Natural killer cell (primary cell): ENCODE results near the gene PDE9A. TPM values are rescaled to one million over a fixed set of nuclear protein-coding genes. Genes with fewer than 3 reads are reported as not detected.
"Not testable (repeated sequence)": the region's sequence is repeated elsewhere in the genome, so short reads cannot be mapped to it uniquely, and the experiment has no call there.

ENCODE experiments used
- ATAC-seq, 3 donors: fragments of 150-1000 bp in 2 of 3; fragments of 200-7000 bp in 1 of 3; cut with Tn5 transposase; 1 replicate in 1 of 3; 2 replicates in 2 of 3; pipeline ENCODE4 v1.10.0; 2021; ENCODE audit warnings: mild to moderate bottlenecking in 2 of 3, moderate library complexity in 2 of 3
- DNase-seq, 2 donors: peaks; one replicate each; pipeline versions ENCODE4 v3.0.0 to v3.0.0-alpha.2; 2013 to 2021; ENCODE audit warnings: mixed read lengths in 1 of 2
- H3K27ac ChIP-seq: one replicate; pipeline ENCODE4 v1.5.1; 2013; ENCODE audit warnings: mild to moderate bottlenecking, low read length
- H3K27me3 ChIP-seq: one replicate; pipeline ENCODE4 v1.6.1; 2013; ENCODE audit warnings: low read length; ENCODE audit not compliant: control insufficient read depth, insufficient read depth
- H3K36me3 ChIP-seq: one replicate; pipeline ENCODE4 v1.6.1; 2013; ENCODE audit warnings: low read length; ENCODE audit not compliant: control insufficient read depth, insufficient read depth
- H3K4me1 ChIP-seq: one replicate; pipeline ENCODE4 v1.6.1; 2013; ENCODE audit warnings: low read length; ENCODE audit not compliant: control insufficient read depth, insufficient read depth
- H3K4me3 ChIP-seq: one replicate; pipeline ENCODE4 v1.5.1; 2013; ENCODE audit warnings: low read length
- H3K9me3 ChIP-seq: one replicate; pipeline ENCODE4 v1.6.1; 2013; ENCODE audit warnings: low read length; ENCODE audit not compliant: control insufficient read depth, insufficient read depth
- H3K27ac Mint-ChIP-seq, 2 donors: one replicate each; pipeline ENCODE4 v1.8.0; 2022; ENCODE audit warnings: mild to moderate bottlenecking in 2 of 2, mixed read lengths in 2 of 2, moderate library complexity in 1 of 2
- H3K27me3 Mint-ChIP-seq, 2 donors: one replicate each; pipeline ENCODE4 v1.8.0; 2022; ENCODE audit warnings: low read depth in 2 of 2, mixed read lengths in 2 of 2
- H3K36me3 Mint-ChIP-seq: one replicate; pipeline ENCODE4 v1.8.0; 2022; ENCODE audit warnings: mixed read lengths
- H3K4me1 Mint-ChIP-seq, 2 donors: one replicate each; pipeline ENCODE4 v1.8.0; 2022; ENCODE audit warnings: mixed read lengths in 2 of 2
- H3K4me3 Mint-ChIP-seq: one replicate; pipeline ENCODE4 v1.8.0; 2022; ENCODE audit warnings: mild to moderate bottlenecking, moderate library complexity, mixed read lengths
- H3K9me3 Mint-ChIP-seq, 2 donors: one replicate each; pipeline ENCODE4 v1.8.0; 2022; ENCODE audit warnings: mixed read lengths in 2 of 2
- CTCF ChIP-seq: fragments of 200-600 bp; IDR thresholded peaks from one replicate; pipeline ENCODE4 v1.8.0; 2022; ENCODE audit warnings: antibody characterized with exemption
- WGBS: methylation state at CpG from one replicate; pipeline ENCODE4 v1.1.7; 2013; ENCODE audit warnings: missing lambda C conversion rate; ENCODE audit not compliant: insufficient coverage; 5-methylcytosine and 5-hydroxymethylcytosine counted together
- intact Hi-C: fragments of 100-400 bp; cut with micrococcal nuclease; formaldehyde crosslinking; loops from one replicate; pipeline ENCODE4 v1.14.2; 2022
- total RNA-seq, 4 donors: library from RNA; stranded (reverse); fragments of 120-200 nt in 1 of 4; gene quantifications; one replicate each; pipeline versions ENCODE4 v1.2.3 to v1.2.4, GENCODE V29; 2013 to 2022

The PDE9A gene
- total RNA-seq, 3 donors from 2014 or later (not counting 1 experiment from before 2014, with no cell fraction given): 1.0 to 4.1 (median 1.2) TPM

GRCh38 chr21:42799516-42799915, 146.1 kb downstream of the PDE9A start:
- Mint-ChIP-seq H3K27me3 (peaks cover under 1 to 11% of the 10 kb centered on the region in 2 donors), H3K27ac (no peak overlapping the region), H3K9me3 (no peaks in the 10 kb centered on the region), H3K36me3 (no peaks in the 10 kb centered on the region), H3K4me1 (no peaks in the 10 kb centered on the region), H3K4me3 (no peak overlapping the region)
- Histone ChIP-seq H3K36me3 (no peaks in the 10 kb centered on the region), H3K27me3 (no peaks in the 10 kb centered on the region), H3K4me1 (peaks cover 4% of the 10 kb centered on the region), H3K9me3 (no peaks in the 10 kb centered on the region), H3K4me3 (no peak overlapping the region), H3K27ac (no peak overlapping the region)
- DNase-seq: no peak
- intact Hi-C loops: no loop called here
- WGBS: 75% methylated on average over 9 of the region's 9 CpGs
- no peak for ATAC-seq
- no peak for TF ChIP-seq CTCF

GRCh38 chr21:42799948-42800347, 146.5 kb downstream of the PDE9A start:
- Mint-ChIP-seq H3K27ac (no peak overlapping the region), H3K9me3 (no peaks in the 10 kb centered on the region)
- ATAC-seq: no peak

GRCh38 chr21:42801616-42802015, 148.2 kb downstream of the PDE9A start:
- DNase-seq, intact Hi-C loops: not testable (repeated sequence)
- peaks cover 15% of the 10 kb centered on the region in 2 donors for H3K27me3 Mint-ChIP-seq

More at GRCh38 chr21:42799948-42800347, 146.5 kb downstream of the PDE9A start:
- intact Hi-C loops: no loop called here
- Mint-ChIP-seq H3K36me3 (no peaks in the 10 kb centered on the region), H3K27me3 (peaks cover 4 to 11% of the 10 kb centered on the region in 2 donors), H3K4me1 (no peaks in the 10 kb centered on the region), H3K4me3 (no peak overlapping the region)
- no peak overlapping the region for H3K27ac ChIP-seq
- H3K27me3 ChIP-seq: no peaks in the 10 kb centered on the region
- H3K36me3 ChIP-seq: no peaks in the 10 kb centered on the region
- no peaks in the 10 kb centered on the region for H3K9me3 ChIP-seq
- 47% methylated on average over 4 of the region's 5 CpGs for WGBS
- no peak for DNase-seq
- H3K4me1 ChIP-seq: peaks cover 4% of the 10 kb centered on the region
- no peak for TF ChIP-seq CTCF
- no peak overlapping the region for H3K4me3 ChIP-seq

GRCh38 chr21:42806509-42807140, 153.2 kb downstream of the PDE9A start:
- Mint-ChIP-seq H3K36me3 (no peaks in the 10 kb centered on the region), H3K27me3 (peaks cover 23 to 40% of the 10 kb centered on the region in 2 donors), H3K9me3 (no peaks in the 10 kb centered on the region), H3K4me1 (no peaks in the 10 kb centered on the region), H3K27ac (no peak overlapping the region), H3K4me3 (no peak overlapping the region)
- DNase-seq (no peak), ATAC-seq (no peak)
- Histone ChIP-seq H3K4me3 (no peak overlapping the region), H3K9me3 (no peaks in the 10 kb centered on the region), H3K27ac (no peak overlapping the region), H3K36me3 (no peaks in the 10 kb centered on the region), H3K27me3 (no peaks in the 10 kb centered on the region), H3K4me1 (no peaks in the 10 kb centered on the region)
- 71% methylated on average over 14 of the region's 14 CpGs for WGBS
- TF ChIP-seq CTCF: no peak
- intact Hi-C loops: no loop called here

More at GRCh38 chr21:42801616-42802015, 148.2 kb downstream of the PDE9A start:
- not testable (repeated sequence) for H3K4me3 Mint-ChIP-seq, H3K27ac ChIP-seq, H3K4me1 Mint-ChIP-seq, H3K36me3 ChIP-seq, H3K4me1 ChIP-seq, H3K27ac Mint-ChIP-seq, H3K27me3 ChIP-seq, H3K9me3 Mint-ChIP-seq, H3K36me3 Mint-ChIP-seq, H3K4me3 ChIP-seq, H3K9me3 ChIP-seq, ATAC-seq
- 92% methylated on average over 6 of the region's 6 CpGs for WGBS

- H3K4me3 Mint-ChIP-seq, H3K9me3 Mint-ChIP-seq, H3K27me3 ChIP-seq, H3K36me3 Mint-ChIP-seq, DNase-seq, H3K27ac ChIP-seq, ATAC-seq, H3K9me3 ChIP-seq, H3K4me1 Mint-ChIP-seq, H3K36me3 ChIP-seq, H3K27ac Mint-ChIP-seq, H3K4me1 ChIP-seq, intact Hi-C loops, H3K4me3 ChIP-seq: not testable (repeated sequence)
- 91% methylated on average over 12 of the region's 16 CpGs for whole genome bisulfite sequencing
- H3K27me3 Mint-ChIP-seq: peaks cover 23 to 46% of the 10 kb centered on the region in 2 donors
Measured at GRCh38 chr21:42807293-42807895, 154.0 kb downstream of the PDE9A start.
